LNCaP clone FGC (cell line): ENCODE data around the gene OTOP2.

Experiments used
- DNase-seq: peaks from one replicate; pipeline ENCODE4 v3.0.0-alpha.2; 2011; ENCODE audit warnings: low read depth
- H3K4me3 ChIP-seq: 2 replicates; pipeline ENCODE4 v1.5.1; 2011; ENCODE audit warnings: mild to moderate bottlenecking, low read depth, low read length, control low read depth
- TF ChIP-seq, protein P1 (sequence below): IDR thresholded peaks from 2 replicates; pipeline ENCODE4 v1.5.1; 2012; ENCODE audit warnings: mild to moderate bottlenecking; ENCODE audit not compliant: control insufficient read depth, insufficient read depth; ENCODE audit errors: extremely low read depth

Gene OTOP2, protein sequence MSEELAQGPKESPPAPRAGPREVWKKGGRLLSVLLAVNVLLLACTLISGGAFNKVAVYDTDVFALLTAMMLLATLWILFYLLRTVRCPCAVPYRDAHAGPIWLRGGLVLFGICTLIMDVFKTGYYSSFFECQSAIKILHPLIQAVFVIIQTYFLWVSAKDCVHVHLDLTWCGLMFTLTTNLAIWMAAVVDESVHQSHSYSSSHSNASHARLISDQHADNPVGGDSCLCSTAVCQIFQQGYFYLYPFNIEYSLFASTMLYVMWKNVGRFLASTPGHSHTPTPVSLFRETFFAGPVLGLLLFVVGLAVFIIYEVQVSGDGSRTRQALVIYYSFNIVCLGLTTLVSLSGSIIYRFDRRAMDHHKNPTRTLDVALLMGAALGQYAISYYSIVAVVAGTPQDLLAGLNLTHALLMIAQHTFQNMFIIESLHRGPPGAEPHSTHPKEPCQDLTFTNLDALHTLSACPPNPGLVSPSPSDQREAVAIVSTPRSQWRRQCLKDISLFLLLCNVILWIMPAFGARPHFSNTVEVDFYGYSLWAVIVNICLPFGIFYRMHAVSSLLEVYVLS

DNA sequence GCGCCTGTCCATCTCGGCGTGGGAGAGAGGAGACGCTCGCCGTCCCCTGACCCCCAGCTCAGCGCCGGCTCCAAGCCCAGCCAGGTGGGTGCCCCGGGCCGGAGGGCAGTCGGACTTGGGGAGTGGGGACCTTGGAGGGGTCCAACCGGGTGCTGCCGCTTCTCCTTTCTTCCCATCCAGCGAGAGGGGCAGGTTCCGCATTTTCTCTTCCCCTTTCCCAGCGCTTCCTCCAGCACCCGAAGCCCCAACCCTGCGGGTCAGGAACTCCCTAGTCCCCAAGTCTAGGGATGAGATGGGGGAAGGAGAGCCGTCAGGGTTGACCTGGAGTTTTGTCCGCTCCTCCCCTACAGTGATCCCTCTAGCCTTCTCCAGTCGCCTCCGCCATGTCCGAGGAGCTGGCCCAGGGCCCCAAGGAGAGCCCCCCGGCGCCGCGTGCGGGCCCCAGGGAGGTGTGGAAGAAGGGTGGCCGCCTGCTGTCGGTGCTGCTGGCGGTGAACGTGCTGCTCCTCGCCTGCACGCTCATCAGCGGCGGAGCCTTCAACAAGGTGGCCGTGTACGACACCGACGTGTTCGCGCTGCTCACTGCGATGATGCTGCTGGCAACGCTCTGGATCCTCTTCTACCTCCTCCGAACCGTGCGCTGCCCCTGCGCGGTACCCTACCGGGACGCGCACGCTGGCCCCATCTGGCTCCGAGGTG lies at the start of gene OTOP2:
Gene OTOP2 (plus strand): TSS at position 24 of the 699 bp plus-strand sequence. CDS start 360 bp downstream, at position 384.
- TF ChIP-seq, protein P1, sequence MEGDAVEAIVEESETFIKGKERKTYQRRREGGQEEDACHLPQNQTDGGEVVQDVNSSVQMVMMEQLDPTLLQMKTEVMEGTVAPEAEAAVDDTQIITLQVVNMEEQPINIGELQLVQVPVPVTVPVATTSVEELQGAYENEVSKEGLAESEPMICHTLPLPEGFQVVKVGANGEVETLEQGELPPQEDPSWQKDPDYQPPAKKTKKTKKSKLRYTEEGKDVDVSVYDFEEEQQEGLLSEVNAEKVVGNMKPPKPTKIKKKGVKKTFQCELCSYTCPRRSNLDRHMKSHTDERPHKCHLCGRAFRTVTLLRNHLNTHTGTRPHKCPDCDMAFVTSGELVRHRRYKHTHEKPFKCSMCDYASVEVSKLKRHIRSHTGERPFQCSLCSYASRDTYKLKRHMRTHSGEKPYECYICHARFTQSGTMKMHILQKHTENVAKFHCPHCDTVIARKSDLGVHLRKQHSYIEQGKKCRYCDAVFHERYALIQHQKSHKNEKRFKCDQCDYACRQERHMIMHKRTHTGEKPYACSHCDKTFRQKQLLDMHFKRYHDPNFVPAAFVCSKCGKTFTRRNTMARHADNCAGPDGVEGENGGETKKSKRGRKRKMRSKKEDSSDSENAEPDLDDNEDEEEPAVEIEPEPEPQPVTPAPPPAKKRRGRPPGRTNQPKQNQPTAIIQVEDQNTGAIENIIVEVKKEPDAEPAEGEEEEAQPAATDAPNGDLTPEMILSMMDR, result no peak
- H3K4me3 ChIP-seq, result peak within 1 kb of the TSS; percentile 38
- no peak for DNase-seq

DNA sequence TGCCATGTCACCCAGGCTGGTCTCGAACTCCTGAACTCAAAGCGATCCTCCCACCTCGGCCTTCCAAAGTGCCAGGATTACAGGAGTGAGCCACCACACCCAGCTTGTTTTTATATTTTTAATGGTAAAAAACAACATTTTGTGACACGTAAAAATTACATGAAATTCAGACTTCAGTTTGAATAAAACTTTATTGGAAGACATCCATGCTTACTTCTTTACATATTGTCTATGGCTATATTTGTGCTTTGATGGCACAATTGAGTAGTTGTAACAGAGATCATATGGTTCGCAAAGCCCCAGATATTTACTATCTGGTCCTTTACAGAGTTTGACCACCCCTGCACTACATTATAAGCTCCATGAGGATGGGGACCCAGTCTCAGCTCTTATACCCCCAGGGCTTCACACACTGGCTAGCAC lies 49.4 kb upstream of the OTOP2 start:
- H3K4me3 ChIP-seq, result no peak overlapping the region
- DNase-seq, result no peak
- TF ChIP-seq, protein P1, result no peak

DNA sequence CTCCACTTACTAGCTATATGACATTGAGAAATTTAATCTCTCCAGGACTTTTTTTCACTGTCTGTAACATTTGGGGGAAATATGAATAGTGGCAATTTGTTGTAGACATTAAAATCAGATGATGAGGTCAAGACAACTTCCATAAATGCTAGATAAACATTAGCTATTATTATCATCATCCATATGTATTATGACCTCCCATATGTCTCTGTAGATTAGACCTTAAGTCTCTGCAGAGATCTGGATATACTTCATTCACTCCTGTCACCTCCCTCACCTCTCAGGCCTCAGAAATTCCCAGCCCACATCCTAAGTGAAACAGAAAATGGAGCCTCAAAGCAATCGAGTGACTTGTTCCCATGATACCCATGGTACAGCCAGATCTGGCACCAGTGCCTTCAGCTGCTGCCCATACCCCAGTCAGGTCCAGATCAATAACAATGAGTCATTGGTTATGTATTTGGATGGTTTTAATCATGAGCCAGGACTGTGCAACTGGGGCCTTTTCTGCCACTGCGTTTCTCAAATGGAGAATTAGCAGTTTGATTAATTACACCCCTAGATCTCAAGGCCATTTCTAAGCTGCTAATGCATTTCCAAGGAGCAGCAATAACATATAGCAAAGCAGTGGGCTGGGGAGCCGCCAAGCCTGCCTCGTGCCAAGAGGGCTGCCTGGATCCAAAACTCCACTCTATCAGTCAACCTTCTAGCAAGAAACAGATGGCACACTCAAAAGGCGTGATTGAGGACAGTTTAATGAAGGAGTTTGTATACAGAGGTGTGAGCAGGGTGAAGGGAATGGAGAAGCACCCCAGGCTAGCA lies 48.7 kb upstream of the OTOP2 start:
- no peak for DNase-seq
- TF ChIP-seq, protein P1, result no peak
- H3K4me3 ChIP-seq, result no peak overlapping the region

DNA sequence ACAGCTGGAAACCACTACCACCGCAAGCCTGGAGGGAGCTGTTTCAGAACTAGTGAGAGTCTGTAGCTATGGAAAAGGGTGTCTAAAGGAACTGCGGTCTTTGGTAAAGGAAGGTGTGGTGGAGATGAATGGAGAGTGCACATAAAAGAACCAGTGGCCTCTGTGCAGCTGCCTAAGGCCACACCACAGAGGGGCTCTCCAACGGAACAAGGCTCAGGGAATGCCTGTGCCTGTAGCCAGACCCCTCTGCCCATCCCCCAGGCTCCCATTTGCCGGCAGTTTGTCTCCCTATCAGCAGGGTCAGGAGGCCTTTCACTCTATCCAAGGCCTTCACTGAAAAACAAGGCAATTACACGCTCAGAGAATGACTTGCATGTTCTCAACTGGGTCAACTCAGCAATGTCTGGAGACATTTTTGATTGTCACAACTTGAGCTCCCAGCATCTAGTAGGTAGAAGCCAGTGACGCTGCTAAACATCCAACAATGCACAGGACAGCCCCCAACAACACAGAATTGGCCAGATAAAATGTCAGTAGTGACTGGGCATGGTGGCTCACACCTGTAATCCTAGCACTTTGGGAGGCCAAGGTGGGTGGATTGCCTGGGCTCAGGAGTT lies 48.0 kb upstream of the OTOP2 start:
- TF ChIP-seq, protein P1, result no peak
- H3K4me3 ChIP-seq, result no peak overlapping the region
- no peak for DNase-seq

DNA sequence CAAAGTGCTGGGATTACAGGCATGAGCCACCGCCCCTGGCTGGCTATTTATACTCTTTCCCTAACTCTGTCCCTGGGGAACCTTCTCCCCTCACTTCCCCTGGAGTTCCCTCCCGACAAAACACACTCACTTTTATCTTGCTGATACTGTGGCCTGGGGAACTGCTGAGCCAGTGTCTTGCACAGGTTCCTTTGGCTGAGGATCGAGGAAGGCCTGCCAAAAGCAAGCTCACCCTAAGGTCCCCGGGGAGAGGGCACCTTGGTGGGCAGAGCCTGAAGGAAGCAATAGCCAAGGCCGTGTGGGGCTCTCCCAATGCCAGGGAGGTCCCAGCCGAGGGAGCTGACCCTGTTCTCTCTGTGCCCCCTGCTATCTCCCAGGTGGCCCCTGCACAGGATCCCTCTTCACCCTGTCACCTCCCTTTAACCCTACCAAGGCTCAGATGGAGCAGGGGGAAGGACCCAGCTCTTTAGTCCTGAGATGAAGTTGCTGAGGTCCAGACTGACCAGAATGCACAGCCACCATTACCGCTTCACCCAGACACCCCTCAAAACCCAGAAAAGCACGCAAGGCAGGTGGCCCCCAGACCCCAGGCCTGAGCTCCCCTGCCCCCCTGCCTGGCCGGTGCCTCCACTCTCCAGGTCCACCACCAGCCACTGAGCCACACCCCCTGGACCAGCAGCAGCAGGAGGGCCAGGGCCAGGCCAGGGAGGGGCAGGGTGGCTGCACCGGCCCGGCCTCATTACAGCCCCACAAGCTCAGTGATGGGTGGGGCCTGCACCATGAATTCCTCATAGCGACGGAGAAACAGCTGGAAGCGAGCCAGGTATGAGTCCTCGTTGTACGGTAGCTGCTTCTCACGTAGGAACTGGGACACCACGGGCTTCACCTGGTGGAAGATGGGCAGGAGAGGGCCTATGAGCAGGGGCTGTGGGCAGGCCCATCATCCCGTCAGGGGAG lies 46.2 kb upstream of the OTOP2 start:
- DNase-seq, result no peak
- TF ChIP-seq, protein P1, result no peak
- no peak overlapping the region for H3K4me3 ChIP-seq
